Kasumi-1 (cell line): Measurements from ENCODE around the gene COG2.

Experiments
- DNase-seq, 2 experiments: peaks; one replicate each; lab custom pipeline; 2025; lab: John Stamatoyannopoulos, UW

Gene COG2

DNA sequence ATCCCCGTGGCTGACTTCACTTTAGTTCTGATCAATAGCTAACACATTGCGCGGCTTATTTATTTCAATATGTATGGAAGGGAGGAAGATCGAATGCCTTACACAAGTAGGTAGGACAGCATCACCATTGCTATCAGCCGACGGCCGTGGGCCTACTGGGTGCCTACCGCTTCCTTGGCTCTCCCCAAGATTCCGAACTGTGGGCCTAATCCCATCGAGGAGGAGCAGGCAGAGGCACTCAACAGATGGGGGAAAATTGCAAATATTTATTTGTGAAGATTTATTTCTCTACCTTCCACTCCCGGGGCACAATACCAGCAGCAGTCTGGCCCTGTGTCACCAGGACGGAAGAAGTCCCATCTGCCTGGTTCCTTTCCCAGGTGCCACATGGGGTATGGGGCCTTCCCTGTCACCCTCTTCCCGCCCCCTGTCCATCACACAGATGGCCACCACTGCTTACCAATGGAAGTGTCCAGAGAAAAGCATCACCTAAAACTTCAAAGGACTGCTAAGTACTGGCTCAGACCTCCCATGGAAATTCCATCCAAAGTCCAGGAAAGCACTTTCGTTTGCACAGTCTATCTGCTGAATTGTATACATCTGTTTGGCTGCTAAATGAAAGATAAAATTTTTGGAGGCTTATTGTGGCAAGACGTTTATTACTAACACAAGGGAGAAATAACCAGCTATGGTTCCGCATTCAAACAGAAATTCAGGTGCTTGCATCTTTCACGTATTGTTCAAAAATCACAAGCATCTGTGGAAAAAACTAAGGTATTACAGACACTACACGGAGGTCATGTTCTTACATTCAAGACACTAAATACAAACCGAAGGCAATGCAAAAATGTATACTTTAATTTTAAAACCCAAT, 59.9 kb downstream of the COG2 start:
- no peak for DNase-seq

DNA sequence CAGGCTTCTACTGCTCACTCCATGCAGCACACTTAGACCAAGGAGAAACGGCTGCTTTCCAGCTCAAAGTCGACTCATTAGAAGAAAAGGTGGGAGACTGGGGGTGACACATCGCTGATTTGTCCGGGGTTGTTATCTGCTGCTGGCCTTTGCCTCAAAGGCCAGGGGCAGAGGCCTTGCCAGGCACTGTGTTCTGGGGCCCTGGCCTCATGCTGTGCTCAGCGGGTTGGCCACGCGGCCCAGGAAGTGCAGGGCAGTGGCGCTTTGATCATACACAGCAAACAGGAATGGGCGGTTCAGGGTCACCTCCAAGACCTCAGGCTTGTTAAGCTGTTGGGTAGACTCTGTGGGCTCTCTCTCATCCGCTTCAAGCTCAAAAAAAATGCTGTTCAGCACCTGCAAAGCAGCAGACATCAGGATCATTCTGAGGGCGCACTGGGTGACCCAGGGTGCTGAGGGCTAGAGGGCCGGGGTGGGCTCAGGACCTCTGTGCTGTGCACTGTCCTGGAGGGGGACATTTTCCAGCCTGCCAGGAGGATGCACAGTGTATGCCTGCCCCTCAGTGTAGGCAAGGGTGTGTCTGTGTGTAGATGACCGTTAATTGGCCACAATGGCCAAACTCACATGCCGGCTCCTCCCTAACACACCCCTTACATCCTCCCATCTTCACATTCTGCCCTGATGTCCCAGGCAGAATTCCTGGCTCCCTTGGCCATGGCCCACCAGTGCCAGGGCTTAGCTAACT, 60.8 kb downstream of the COG2 start:
- DNase-seq, result no peak

DNA sequence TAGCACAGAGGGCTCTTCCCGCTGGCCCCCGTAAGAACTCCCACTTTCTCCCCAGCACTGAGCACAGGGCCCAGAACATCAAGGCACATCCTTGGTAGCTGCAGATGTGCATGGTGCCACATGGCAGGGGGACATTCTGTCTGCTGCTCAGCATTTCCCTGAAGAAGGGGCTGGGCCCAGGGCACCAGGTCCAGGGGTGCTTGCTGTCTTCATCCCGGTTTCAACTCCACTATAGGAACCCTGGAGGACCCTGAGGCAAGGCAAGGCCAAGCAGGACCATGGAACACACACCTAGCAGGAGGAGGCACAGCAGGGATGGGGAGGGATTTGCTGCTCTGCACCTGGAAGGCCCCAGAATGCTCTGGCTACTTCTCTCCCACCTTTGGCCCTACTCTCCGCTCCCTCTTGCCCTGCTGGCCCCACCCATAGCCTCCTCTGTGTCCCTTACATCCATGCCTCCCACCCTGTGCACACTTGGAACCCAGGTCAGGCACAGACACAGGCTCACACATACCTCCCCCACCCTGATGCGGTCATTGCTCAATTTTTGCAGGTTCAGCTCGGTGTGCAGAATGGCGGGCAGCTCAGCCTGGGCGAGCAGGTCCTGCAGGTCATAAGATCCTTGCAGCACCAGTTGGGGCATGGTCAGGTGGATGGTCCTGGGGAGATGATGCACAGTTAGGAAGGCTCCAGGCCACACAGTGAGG, 61.6 kb downstream of the COG2 start:
- DNase-seq, result no peak

DNA sequence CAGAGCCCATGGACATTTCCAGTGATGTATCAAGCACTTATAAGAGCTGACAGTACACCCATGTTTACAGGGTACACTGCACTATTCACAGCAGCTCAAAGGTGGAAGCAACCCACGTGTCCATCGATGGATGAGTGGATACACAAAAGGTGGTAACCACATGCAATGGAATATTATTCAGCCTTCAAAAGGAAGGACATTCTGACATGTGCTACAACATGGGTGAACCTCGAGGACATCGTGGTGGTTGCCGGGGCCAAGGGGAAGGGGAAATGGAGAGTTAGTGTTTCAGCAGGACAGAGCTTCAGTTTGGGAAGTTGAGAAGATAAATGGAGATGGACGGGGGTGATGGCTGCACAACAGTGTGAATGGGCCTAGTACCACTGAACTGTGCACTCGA, 62.5 kb downstream of the COG2 start:
- no peak for DNase-seq

DNA sequence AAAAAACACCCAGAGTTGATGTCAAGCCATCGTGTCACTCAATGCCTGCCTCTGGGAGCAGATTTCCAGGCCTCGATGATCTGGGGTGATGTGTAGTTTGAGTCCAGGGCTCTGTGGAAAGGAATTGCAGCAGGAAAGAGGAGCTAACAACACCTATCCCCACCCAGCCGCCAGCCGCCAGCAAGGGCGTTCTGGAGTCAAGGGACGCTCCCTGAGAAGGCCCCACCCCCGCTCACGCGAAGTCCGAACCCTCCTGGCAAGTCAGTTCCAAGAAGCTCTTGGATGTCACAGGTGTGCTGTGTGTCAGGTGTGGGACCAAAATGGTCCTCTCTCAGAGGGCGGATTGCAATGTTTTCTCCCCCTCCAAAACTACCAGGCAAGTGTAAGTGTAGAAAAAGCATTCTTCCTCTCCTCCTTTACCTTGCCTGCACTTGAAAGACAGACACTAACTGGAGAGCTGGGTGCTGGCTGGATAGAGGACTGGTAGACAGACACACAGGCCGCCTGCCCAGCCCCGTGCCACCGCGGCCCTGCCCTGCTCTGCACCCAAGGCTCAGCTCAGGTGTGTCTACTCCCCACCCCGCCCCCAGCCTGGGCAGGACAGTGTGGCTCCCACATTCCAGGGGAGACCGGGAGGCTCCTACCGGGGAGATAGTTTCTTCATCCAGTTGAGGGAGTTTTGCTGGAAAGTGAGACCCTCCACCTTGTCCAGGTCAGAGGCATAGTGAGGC, 63.2 kb downstream of the COG2 start:
- DNase-seq, result no peak

DNA sequence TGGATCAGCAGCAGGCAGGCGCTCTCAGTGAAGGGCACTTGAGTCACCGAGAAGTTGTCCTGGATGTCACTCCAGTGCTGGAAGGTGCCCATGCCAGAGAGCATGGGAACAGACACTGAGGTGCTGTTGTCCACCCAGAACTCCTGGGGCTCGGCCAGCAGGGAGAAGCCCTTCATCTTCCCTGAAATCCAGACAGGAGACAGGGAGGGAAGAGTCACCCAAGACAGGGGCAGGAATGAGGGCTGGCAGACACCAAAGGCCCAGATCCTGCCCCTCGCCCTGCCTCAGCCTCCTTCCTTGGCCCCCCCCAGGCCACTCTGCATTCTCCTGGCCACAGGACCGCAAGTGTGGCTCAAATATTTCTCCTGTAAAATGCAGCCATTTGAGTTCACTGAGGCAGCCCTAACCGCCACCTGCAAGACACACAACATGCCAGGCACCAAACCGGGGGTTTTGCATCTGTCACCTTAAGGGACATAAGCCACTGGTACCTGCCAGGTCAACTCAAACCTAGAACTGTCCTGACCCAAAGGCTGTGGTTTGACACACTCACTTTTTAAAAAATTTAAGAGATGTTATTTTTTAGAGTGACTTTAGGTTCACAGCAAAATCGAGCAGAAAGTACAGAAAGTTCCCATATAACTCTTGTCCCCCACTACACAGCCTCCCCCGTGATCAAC, 63.9 kb downstream of the COG2 start:
- DNase-seq, result no peak

DNA sequence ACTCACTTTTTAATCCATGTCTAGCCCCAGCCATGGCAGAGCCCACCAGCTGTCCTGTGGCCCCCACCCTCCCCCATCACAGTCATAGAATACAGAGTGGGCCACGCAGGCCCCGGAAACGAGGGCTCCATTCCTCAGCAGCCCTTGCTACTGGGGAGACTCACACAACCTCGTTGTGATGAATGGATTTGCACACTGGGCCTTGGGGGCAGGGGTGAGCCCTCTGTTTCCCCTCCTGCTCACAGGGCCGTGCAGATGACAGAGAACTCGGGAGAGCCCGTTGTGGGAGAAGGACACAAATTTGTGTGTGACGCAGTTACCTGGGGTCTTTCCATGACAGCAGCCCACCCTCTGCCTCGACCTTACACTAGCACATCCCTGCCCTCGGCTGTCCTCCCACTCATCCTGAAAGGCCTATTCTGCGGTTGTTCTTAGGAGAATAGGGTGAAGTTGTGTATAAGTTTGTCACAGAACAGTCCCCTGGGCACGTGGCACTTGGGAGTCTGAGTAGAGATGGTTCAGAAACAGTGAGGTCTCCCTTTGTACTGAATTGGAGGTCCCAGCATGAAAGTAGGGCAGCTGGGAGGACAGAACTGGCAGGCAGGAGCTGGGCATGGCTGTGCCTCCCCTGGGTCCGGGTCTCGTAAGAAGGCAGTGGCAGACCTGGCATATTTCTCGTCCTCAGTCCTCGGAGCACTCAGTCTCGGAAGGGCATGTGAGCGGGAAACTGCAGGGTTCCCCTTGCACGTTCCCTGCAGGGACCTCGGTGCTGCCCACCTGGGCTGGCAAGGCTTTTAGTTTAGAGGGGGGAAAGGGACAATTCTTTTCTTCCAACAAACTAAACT, 64.8 kb downstream of the COG2 start:
- no peak for DNase-seq

DNA sequence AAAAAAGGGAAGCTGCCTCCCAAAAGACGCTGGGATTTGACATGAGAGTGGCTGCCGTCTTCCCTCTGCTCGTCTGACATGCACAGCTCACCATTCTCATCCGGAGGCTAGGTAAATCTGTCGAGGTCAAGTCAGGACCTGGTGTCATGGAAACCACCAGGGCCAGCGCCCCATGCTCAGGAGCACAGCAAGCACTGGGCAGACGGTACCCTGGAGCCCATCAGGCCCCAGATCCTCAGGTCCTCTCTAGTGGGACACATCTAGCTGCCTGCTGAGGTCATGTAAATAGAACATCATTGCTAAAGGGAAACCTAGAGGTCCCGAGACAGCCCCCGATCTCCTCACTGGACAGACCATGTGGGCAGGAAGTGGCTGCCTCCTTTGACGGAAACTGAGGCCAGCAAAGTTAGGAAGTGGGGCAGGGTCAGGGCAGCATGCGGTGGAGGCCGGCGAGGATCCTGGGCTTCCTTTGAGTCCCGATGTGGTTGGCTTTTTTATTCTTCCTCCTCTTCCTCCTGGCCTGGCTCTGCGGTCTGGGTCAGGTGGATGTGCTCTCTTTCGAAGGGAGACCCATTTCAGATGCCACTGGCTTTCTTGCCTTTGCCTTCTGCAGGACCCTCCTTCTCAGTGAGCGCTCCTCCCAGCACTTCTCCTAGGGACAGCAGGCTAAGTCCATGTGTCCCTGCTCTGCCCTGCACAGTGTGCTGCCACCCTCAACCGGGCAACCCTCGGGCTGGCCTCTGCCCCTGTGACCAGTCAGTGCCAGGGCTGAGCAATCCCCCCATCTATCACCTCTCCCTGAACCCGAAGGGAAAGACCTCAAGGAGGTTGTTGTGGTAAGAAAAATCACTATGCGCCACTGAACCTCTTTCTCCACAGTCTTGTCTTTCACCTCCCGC, 65.7 kb downstream of the COG2 start:
- DNase-seq, result no peak

DNA sequence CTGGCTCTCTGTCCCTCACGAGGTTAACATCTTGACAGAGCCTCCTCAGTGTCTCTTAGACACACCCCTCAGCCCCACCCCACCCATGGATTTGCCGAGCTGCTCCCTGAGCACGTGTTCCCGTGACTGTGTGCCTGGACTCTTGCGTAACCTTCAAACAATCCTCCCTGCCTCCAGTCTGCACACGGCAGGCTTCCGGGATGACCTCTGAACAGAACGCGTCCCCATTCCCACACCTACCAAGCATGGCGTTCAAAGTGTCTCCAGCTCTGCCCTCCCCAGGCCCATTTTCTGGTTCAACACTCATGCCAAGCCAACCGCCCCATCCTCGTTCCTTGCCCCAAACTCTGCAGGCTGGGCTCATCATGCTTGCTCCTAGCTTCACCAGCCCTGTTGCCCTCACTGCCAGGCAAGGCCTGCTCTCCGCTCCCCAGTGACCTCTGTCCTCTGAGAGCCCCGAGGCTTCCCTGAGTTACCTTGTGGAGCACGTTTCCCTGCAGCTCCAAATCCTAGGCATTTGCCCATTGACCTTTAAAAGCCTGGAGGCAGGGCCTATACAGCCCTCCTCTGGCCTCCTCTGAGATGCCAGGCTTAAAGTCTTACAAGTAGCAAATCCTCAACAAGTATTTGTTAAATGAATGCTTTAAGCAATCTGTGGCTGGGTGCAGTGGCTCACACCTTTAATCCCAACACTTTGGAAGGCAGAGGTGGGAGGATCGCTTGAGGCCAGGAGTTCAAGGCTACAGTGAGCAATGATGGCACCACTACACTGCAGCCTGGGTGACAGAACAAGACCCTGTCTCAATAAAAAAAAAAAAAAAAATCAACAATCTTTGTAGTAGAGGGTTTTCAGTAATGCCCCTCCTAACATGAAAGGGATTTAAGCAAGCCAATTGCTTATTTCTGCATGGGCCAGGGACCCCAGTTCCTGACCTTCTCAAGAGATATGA, 66.6 kb downstream of the COG2 start:
- no peak for DNase-seq

DNA sequence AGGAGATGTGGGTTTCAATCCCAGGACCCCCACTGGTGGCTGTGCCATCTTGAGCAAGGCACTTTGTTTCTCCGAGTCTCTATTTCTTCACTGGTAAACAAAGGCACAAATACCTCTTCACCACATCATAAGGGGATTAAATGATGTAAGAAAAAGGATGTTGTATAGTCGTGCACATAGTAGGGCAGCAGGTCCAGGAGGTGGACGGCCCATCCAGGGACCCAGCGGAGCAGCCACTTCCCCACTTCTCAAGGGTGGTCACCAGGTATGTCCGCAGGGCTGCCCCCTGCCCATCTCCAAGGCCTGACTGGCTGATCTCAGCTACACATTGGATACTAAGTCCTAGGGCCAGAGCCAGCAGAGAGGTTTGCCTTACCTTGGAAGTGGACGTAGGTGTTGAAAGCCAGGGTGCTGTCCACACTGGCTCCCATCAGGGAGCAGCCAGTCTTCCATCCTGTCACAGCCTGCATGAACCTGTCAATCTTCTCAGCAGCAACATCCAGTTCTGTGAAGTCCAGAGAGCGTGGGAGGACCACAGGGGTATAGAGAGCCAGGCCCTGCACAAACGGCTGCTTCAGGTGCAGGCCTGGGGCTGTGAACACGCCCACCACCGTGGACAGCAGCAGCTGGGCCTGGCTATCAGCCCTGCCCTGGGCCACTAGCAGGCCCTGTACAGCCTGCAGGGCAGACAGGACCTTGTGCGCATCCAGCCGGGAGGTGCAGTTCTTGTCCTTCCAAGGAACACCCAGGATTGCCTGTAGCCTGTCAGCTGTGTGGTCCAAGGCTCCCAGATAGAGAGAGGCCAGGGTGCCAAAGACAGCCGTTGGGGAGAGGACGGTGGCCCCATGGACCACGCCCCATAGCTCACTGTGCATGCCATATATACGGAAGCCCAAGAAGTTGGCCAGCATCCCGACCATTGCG, 67.6 kb downstream of the COG2 start:
- DNase-seq, result no peak

DNA sequence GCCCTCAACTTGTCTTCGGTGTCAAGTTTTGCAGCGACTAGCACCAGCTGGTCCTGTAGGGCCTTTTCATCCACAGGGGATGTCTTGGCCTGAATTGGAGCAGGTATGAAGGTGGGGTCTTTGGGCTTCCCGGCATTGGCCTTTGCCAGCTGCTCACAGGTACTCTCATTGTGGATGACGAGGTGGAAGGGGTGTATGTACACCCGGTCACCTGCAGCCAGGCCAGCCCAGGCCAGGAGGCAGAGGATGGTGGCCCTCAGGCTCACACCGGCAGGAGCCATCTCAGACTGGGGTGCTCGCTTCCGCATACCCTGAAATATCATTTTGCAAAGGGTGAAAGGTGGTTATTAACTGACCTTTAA, 68.2 kb downstream of the COG2 start:
- no peak for DNase-seq

DNA sequence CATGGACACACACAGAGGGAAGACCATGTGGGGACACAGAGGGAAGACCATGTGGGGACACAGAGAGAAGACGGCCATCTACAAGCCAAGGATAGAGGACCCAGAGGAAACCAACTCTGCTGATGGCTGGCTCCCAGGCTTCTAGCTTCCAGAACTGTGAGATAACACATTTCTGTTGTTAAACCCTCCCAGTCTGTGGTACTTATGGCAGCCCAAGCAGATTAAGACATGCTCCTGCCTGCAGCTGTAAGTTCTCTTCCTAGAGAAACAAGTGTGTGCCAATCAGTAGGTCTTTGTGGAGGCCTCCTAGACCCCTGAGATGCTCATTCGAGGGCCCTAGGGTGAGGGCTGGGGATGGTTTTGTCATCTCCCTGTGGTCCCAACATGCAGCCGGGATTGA, 69.0 kb downstream of the COG2 start:
- DNase-seq, result no peak

DNA sequence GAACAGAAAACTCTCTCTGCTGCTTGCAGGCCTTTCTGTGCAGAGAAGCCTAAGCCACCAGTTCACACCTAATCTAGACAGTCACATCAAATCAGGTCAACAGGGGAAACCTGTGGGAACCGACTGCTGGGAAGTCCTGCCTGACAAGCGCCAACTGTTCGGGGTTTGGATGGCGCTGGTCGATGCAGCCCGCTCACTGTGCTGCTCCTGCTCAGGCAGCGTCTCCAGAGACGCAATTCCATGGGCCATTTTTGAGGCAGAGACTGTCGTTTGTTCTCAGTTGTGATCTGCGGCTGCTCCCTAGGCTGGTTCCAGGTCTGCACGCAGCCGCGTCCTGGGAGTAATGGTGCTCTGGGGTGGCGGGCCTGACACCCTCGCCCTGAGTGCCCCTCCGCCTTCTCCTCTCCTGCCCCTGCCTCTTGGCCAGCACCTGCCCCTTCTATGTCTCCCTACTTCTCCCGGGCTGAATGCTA, 70.2 kb downstream of the COG2 start:
- DNase-seq, result no peak

DNA sequence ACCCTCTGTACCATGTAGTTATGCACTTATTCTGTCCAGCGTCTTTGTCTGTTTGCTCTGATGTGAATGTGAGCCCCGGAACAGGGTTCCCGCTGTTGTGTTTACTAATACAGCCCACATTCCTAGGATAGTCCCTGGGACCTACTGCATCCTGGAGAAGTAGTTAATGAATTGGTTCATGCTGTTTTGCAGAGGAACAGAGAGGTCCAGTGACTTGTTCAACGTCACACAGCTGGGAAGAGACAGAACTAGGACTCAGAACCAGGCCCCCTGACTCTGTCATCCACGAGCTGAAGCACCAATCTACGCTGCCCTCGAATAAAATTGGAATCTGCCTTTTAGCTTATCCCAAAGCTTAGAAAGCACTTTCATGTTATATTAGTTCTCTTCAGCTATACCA, 70.9 kb downstream of the COG2 start:
- no peak for DNase-seq

DNA sequence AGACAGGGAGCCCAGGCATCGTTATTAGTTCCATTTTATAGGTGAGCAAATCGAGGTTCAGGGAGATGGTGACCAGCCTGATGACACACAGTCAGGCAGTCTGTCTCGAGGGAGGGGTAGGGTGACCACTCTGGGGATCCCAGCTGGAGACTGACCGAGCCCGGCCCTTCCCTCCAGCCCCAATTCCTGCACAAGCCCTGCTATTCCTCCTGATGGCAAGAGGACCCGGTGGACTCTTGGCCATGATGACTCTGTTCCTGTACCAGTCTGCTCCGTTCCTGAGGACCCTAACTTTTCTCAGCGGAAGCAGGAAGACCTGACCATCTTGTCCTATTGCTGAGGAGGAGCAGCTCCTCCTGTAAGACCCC, 71.2 kb downstream of the COG2 start:
- no peak for DNase-seq

DNA sequence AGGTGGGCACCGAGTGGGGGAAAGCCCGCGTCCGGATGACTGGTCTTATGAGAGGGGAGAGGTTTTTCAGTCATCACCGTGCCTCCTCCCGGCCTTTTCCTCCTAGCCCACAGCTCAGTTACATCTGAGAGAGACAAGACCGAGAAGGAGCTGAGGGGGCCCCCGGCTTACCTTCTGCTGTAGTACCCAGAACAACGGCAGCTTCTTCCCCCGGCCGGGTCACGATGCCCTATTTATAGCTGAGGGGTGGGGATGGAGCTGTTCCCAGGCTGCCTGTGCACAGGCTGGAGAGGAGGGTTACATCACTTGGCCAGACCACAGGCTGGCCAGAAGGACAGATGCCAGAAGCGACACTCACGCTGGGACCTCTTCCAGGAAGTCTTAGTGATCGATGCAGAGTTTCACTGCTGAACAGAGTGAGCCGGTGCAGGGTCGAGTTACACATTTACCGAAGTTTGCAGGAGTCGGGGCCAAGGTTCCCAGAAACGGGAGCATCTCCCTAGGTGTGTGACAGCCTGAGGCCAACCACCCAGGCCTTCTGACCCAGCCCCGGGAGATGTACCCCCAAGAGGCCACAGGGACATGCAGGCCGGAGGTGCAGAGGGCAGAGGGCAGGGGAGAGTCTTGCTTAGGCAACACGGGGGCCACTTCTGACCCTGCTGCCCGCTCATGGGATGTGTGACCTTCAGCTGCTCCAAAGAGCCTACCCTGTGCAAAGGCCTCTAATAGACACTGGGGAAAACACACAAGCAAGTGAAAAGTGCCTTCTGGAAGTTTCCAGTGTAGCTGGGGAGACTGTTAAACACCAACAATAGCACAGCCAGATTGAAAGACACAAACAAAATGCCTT, 71.9 kb downstream of the COG2 start, which contains the start of gene AGT:
AGT (minus strand) TSS at position 208 of the 850 bp plus-strand sequence. CDS start 3,299 bp downstream, outside the sequence.
- DNase-seq, result peak; percentile 37 to 55
